Sigmoid colon (tissue), 7 donors: ENCODE results near the gene GLIS1. TPM values are rescaled to one million over a fixed set of nuclear protein-coding genes. Genes with fewer than 3 reads are reported as not detected.

Experiments used
- DNase-seq: peaks from one replicate; pipeline ENCODE4 v3.0.0-alpha.2; 2019
- H3K27ac ChIP-seq, 4 donors: fragments of 200-600 bp; sonication (generic); one replicate each; pipeline ENCODE4 v1.5.1; 2016 to 2019; ENCODE audit warnings: mild to moderate bottlenecking in 1 of 4
- H3K27me3 ChIP-seq, 3 donors: fragments of 200-600 bp; sonication (generic); one replicate each; pipeline ENCODE4 v1.5.1; 2019; ENCODE audit warnings: mild to moderate bottlenecking in 1 of 3
- H3K36me3 ChIP-seq, 4 donors: fragments of 200-600 bp; sonication (generic); one replicate each; pipeline ENCODE4 v1.5.1; 2016 to 2019
- H3K4me1 ChIP-seq, 4 donors: fragments of 200-600 bp; sonication (generic); one replicate each; pipeline ENCODE4 v1.5.1; 2017 to 2019
- H3K4me3 ChIP-seq, 4 donors: fragments of 200-600 bp; sonication (generic); one replicate each; pipeline ENCODE4 v1.5.1; 2017 to 2019; ENCODE audit warnings: mild to moderate bottlenecking in 2 of 4, moderate library complexity in 1 of 4
- H3K9me3 ChIP-seq, 4 donors: fragments of 200-600 bp in 3 of 4; sonication (generic) in 3 of 4; one replicate each; pipeline versions ENCODE4 v1.5.1 to v1.6.1; 2013 to 2019
- CTCF ChIP-seq, 4 experiments: fragments of 450-650 bp in 3 of 4; fragments of 200-600 bp in 1 of 4; IDR thresholded peaks; one replicate each; pipeline ENCODE4 v1.5.1; 2016 to 2019; ENCODE audit warnings: antibody characterized with exemption in 4 of 4, mild to moderate bottlenecking in 3 of 4, moderate library complexity in 2 of 4
- EP300 ChIP-seq, 4 donors: sonication (generic); formaldehyde crosslinking; IDR thresholded peaks; one replicate each; pipeline ENCODE4 v1.6.1; 2017; ENCODE audit warnings: antibody characterized with exemption in 4 of 4
- POLR2A ChIP-seq, 2 donors: fragments of 450-650 bp; IDR thresholded peaks; one replicate each; pipeline ENCODE4 v1.6.1; 2016; ENCODE audit warnings: antibody characterized with exemption in 2 of 2, mild to moderate bottlenecking in 2 of 2, moderate library complexity in 2 of 2
- POLR2AphosphoS5 ChIP-seq, 4 donors: sonication (generic); formaldehyde crosslinking; IDR thresholded peaks; one replicate each; pipeline ENCODE4 v1.6.1; 2017; ENCODE audit warnings: antibody characterized with exemption in 4 of 4
- WGBS, 2 donors: extraction: QIAGEN DNeasy Blood & Tissue Kit; methylation state at CpG; one replicate each; pipeline ENCODE4 v1.1.7; 2013; 5-methylcytosine and 5-hydroxymethylcytosine counted together
- intact Hi-C: fragments of 100-400 bp; cut with DNase I; formaldehyde crosslinking; loops from one replicate; pipeline ENCODE4 v1.15.1; 2023
- polyA plus RNA-seq, 3 donors: library from polyadenylated mRNA; stranded (reverse); fragments of 200-250 nt; gene quantifications; one replicate each; pipeline ENCODE4 v1.2.3, GENCODE V29; 2013
- total RNA-seq, 4 donors: library from RNA; depleted of rRNA; stranded (reverse); fragments of >200 nt; gene quantifications; one replicate each; pipeline ENCODE4 v1.1.0, GENCODE V29; 2016
- donor health status: healthy with polysubstance abuse.
- donor health status: Bipolar disorder and iron deficiency.
- donor health status: healthy.

Gene GLIS1
- total and polyA plus RNA-seq, 7 donors = 0.16 to 0.83 (median 0.32) TPM; not detected in 4

DNA sequence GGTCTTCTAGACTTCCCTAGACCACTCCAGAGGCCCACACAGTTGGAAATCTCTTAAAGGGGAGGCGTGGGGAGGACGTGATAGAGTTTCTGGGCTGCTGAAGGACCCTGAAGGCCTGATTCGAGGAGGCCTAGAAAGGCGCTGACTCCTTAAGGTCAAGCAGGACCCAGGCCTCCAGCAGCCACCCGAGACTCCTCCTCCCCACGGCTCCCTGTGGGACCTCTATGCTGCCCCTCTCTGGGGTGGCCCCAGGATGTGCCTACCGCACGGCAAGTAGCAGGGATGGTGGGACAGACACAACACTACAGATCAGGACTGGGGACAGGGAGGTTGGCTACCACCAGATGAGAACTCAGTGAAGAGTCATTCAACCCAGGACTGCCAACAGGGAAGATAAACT is 77.5 kb downstream of the GLIS1 start:
- Histone ChIP-seq H3K9me3 (no peaks in the 10 kb centered on the region), H3K4me3 (no peak overlapping the region), H3K27ac (no peak overlapping the region), H3K4me1 (no peaks in the 10 kb centered on the region), H3K36me3 (no peaks in the 10 kb centered on the region), H3K27me3 (peaks cover 0 to 7% (median 0%) of the 10 kb centered on the region in 3 donors)
- WGBS, 2 donors = 91 to 93% methylated on average over 8 of the region's 8 CpGs
- intact Hi-C loops = no loop called here
- TF ChIP-seq POLR2A (IDR thresholded peaks at IDR 0.05) = no peak
- DNase-seq = no peak

GRCh38 chr1:53660666-53661065 is 78.3 kb downstream of the GLIS1 start:
- no peaks in the 10 kb centered on the region for H3K9me3 ChIP-seq
- H3K27me3 ChIP-seq = peaks cover 0 to 7% (median 0%) of the 10 kb centered on the region in 3 donors
- intact Hi-C loops = no loop called here
- DNase-seq = no peak
- no peak for TF ChIP-seq POLR2AphosphoS5 (IDR thresholded peaks at IDR 0.05)
- TF ChIP-seq CTCF (IDR thresholded peaks at IDR 0.05) = no peak
- no peak for TF ChIP-seq POLR2A (IDR thresholded peaks at IDR 0.05)
- no peak for TF ChIP-seq EP300 (IDR thresholded peaks at IDR 0.05)
- H3K4me1 ChIP-seq = no peaks in the 10 kb centered on the region
- no peak overlapping the region for H3K27ac ChIP-seq
- no peak overlapping the region for H3K4me3 ChIP-seq
- WGBS, 2 donors = 82 to 83% methylated on average over 3 of the region's 3 CpGs
- no peaks in the 10 kb centered on the region for H3K36me3 ChIP-seq

- H3K27ac ChIP-seq = no peak overlapping the region
- 92 to 94% methylated on average over 2 of the region's 2 CpGs for WGBS, 2 donors
- no peaks in the 10 kb centered on the region for H3K9me3 ChIP-seq
- no peak for DNase-seq
- no peaks in the 10 kb centered on the region for H3K4me1 ChIP-seq
- intact Hi-C loops = no loop called here
- H3K27me3 ChIP-seq = peaks cover 0 to 7% (median 0%) of the 10 kb centered on the region in 3 donors
- no peaks in the 10 kb centered on the region for H3K36me3 ChIP-seq
- H3K4me3 ChIP-seq = no peak overlapping the region
- TF ChIP-seq POLR2A (IDR thresholded peaks at IDR 0.05) (no peak), EP300 (IDR thresholded peaks at IDR 0.05) (no peak), POLR2AphosphoS5 (IDR thresholded peaks at IDR 0.05) (no peak), CTCF (IDR thresholded peaks at IDR 0.05) (no peak)
Observed at GRCh38 chr1:53659436-53659835, 79.5 kb downstream of the GLIS1 start.

- intact Hi-C loops = no loop called here
- 78 to 90% methylated on average over 8 of the region's 8 CpGs for WGBS, 2 donors
- Histone ChIP-seq H3K4me3 (no peak overlapping the region), H3K36me3 (no peaks in the 10 kb centered on the region), H3K27me3 (peaks cover 0 to 7% (median 0%) of the 10 kb centered on the region in 3 donors), H3K9me3 (no peaks in the 10 kb centered on the region), H3K27ac (no peak overlapping the region), H3K4me1 (no peaks in the 10 kb centered on the region)
- no peak for DNase-seq
- TF ChIP-seq CTCF (IDR thresholded peaks at IDR 0.05) (no peak), POLR2AphosphoS5 (IDR thresholded peaks at IDR 0.05) (no peak), POLR2A (IDR thresholded peaks at IDR 0.05) (no peak), EP300 (IDR thresholded peaks at IDR 0.05) (no peak)
Observed at GRCh38 chr1:53658489-53659230, 80.3 kb downstream of the GLIS1 start.

GRCh38 chr1:53657891-53658396 is 81.0 kb downstream of the GLIS1 start:
- H3K27ac ChIP-seq = no peak overlapping the region
- peaks cover 0 to 7% (median 0%) of the 10 kb centered on the region in 3 donors for H3K27me3 ChIP-seq
- intact Hi-C loops = no loop called here
- DNase-seq = no peak
- no peaks in the 10 kb centered on the region for H3K9me3 ChIP-seq
- 93 to 98% methylated on average over 1 of the region's 1 CpG for WGBS, 2 donors
- TF ChIP-seq POLR2A (IDR thresholded peaks at IDR 0.05) (no peak), EP300 (IDR thresholded peaks at IDR 0.05) (no peak), POLR2AphosphoS5 (IDR thresholded peaks at IDR 0.05) (no peak), CTCF (IDR thresholded peaks at IDR 0.05) (no peak)
- no peak overlapping the region for H3K4me3 ChIP-seq
- H3K36me3 ChIP-seq = no peaks in the 10 kb centered on the region
- no peaks in the 10 kb centered on the region for H3K4me1 ChIP-seq
